NOMO-1 (cell line): Measurements from ENCODE around the gene LGI2.
"Not testable (repeated sequence)": the region's sequence is repeated elsewhere in the genome, so short reads cannot be mapped to it uniquely, and the experiment has no call there.

Experiments used
- DNase-seq, 2 experiments: peaks; one replicate each; lab custom pipeline; 2025; ENCODE audit not compliant: unreplicated experiment in 2 of 2; lab: John Stamatoyannopoulos, UW

LGI2 gene

GRCh38 chr4:25051534-25051933, 20.8 kb upstream of the LGI2 start:
- DNase-seq = no peak

- DNase-seq = no peak
Observed at GRCh38 chr4:25050370-25051078, 19.8 kb upstream of the LGI2 start.

GRCh38 chr4:25043548-25043947, 12.8 kb upstream of the LGI2 start:
- DNase-seq = no peak

- no peak for DNase-seq
Observed at GRCh38 chr4:25033526-25033925, 2.8 kb upstream of the LGI2 start.

DNA sequence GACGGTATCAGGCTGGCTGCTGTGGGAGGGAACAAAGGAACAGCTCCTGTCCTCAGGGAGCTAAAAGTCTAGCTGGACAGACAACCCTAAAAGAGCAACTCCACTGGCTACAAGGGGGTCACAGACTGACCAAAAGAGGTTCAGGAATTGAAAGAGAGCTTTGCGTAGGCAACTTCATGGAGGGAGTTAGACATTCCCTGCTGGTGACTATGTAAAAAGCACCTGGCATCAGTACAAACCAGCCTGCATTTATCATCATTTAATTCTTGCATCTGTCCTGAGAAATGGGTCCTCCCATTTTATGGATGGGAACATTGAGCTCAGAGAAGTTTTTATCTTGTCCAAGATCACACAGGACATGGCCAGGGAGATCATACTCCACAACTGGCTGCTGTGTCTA, 1.4 kb upstream of the LGI2 start:
- no peak for DNase-seq

- no peak for DNase-seq
Observed at GRCh38 chr4:25031077-25031621, 403 bp upstream of the LGI2 start.

DNA sequence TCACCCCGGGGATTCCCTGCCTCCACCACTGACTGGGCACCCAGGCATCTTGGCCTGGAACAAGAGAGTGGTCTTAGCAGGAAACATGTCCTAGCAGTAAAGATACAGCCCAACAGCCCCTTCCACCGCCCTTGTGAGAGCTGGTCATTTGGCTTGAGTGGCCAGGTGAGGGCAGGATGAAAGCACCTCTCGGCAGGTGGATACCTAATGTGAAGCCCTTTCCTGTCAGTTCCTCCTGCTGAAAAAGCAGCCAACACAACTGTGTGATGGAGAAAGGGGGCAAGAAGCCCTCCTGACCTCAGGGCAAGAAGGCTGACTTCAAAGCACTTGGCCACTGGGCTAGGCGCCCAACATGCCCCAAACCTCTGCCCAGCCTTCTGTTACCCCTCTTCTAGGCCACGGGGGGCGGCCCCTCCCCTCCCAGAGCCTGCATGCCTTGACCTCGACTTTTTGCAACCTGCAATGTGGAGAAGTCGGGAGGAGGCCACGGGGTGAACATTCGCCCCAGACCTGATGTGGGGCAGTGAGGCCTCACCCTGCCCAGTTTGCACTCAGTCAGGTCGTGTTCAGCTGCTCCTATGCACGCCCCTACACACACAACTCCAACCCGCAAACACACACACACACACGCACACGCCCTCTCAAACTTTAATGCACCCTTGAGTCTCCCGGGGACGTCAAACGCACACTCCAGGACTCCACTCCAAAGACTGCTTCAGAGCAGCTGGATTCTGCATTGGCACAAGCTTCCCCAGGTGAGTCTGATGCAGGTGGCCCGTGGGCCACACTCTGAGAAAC, 1.1 kb downstream of the LGI2 start:
- DNase-seq = no peak

DNA sequence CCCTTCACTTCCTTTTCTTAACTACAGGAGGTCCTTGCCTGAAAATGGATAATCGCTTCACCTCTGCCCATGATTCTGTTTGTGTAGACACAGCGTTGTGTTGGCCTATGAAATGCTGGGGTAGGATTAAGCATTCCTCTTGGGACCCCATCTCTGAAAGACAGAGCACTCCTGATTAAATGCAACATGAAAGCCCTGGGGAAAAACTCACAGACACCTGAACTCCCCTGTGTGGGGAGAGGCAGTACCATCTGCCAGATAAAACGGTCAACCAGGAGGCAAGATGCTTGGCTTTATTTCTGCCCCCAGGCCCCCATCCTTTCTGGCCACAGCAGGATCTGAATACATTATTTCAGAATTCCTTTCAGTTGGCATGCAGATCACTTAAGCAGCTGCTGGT, 1.9 kb downstream of the LGI2 start:
- no peak for DNase-seq

DNA sequence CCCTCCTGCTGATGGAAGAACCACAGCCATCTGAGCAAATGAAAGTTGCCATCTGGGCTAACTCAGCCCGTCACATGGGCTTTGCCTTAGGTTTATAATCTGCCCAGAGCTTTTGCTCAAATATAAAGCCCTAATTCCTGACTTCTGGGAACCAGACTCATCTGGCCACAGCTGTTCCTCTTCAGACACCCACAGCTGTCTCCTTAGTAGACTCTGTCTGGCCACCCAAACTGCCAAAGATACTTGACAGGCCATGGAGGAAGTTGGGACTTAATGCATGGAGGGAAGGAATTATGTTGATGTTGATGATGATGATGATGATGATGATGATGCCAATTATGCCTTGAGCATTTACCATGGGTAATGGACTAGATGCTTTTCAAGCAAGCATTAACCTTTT, 8.0 kb downstream of the LGI2 start:
- DNase-seq = no peak

DNA sequence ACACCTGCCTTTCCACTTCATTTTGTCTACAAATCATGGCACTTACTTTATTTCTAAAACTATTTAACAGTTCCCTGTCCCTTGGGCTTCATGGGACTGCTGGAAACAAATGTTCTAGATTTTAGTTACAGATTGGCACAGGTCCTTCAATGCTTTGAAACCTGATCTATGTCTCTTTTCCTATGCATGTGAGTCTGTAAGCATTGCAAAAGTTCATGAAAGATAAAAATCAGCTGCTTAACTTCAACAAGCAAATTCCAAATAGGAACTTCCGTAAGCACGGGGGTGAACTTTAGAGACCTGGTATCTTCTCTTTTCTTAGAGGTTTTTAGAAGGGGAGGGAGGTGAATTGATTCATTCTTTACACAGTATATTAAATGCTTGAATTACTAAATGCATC, 9.5 kb downstream of the LGI2 start:
- DNase-seq = no peak

DNA sequence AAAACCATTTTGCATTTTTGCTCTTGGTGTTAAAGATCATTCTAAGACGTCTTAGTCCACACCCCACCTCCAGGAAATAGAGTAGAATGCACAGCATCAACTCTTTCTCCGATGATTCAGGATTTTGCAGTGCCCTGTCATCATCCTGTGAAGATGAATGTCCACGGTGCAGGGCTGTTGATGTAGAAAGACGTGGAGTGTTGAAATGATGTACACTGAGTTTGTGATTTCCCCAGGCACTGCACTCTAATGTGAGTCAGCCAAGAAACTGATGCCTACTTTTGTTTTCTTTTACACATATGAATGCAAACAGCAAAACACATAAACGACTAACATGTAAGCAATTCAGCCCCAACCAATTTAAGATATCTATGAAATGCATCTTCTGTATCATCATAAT, 10.5 kb downstream of the LGI2 start:
- no peak for DNase-seq

GRCh38 chr4:25019501-25019900, 11.2 kb downstream of the LGI2 start:
- DNase-seq = no peak

DNA sequence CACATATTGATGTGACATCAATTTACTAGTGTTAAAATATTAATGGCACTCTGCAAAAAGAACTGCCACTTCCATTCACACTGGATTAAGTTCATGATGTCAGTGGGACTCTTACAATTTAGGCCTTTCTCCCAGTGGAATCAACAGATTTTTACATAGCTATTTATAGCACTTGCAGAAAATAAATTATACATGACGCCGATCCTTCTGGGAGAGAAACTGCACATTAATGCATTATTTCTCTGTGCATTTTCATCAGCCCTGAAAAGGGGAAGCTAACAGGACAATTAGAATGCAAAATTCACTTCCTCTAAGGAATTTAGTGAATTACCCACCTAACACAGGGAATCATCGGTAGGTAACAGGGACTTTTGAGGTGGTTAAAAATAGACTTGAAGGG, 15.7 kb downstream of the LGI2 start:
- DNase-seq = peak in 1 of 2 experiments; percentile 29

- DNase-seq = not testable (repeated sequence)
Observed at GRCh38 chr4:25014662-25014983, 16.1 kb downstream of the LGI2 start.

- DNase-seq = peak in 1 of 2 experiments; percentile 7
Observed at GRCh38 chr4:25013756-25014661, 16.7 kb downstream of the LGI2 start.

GRCh38 chr4:25012655-25013054, 18.1 kb downstream of the LGI2 start:
- DNase-seq = no peak

DNA sequence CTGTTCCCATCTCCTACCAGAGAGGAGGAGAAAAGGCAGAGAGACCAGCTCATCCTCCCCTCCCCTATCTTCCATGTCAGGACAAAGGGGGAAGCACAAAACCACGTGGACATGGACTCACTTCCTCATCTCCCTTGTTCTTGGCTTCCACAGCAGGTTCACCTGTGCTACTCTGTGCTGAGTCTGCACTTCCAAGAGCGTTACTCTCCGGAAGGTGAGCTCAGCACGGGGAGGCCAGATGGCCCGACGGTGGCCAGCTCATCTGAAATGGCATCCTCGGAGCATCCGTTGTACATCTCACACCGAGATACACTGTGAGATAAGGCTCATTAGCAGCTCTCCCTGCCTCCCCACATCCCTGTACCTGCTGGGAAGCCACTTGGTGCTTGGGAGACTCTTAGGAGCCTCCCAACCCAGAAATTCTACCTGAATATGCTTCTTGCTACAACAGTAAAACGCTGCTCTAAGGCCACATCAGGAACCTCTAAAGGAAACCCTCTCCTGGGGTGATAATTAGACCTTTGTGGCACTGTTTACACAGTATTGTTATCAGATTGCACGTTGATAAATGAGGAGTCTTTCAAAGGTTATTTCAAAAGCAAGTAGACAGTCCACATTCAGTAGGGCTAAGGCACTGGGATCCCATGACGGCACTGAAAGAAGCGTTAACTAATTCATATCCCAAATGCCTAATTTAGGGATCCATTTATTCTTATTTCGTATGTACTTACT, 19.4 kb downstream of the LGI2 start:
- DNase-seq = no peak

- peak in 1 of 2 experiments; percentile 47 for DNase-seq
Observed at GRCh38 chr4:25007598-25007997, 23.1 kb downstream of the LGI2 start.

GRCh38 chr4:25002681-25003080, 28.1 kb downstream of the LGI2 start:
- DNase-seq = no peak

DNA sequence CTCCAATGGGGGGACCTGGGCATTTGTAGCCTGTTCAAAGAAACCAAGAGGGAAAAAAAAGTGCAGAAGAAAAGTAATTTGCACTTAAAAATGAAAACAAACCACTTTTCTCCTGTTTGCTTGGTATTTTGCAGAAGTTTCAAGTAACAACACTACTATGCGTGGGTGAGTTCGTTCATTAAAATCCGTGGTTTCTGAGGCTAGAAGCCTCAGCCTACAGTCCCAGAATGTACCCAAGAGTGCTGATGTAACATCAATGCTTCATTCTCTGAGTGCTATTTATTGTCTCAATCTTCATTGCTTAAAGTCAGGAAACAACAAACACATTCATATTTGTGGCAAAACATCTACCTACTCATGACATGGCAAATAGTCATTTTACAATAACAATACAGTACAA, 29.2 kb downstream of the LGI2 start:
- no peak for DNase-seq
